Activated naive CD8-positive, alpha-beta T cell treated with anti-CD3 and anti-CD28 coated beads, Interleukin-2, amount 10 ng/mL, durations not matched to agents 7 days and 5 days (primary cell): ENCODE results near the gene HTR3C. TPM values are rescaled to one million over a fixed set of nuclear protein-coding genes. Genes with fewer than 3 reads are reported as not detected.
"Not testable (repeated sequence)": the region's sequence is repeated elsewhere in the genome, so short reads cannot be mapped to it uniquely, and the experiment has no call there.

ENCODE experiments used
- ATAC-seq: fragments of 150-1000 bp; cut with Tn5 transposase; one replicate; pipeline ENCODE4 v1.10.0; 2021; ENCODE audit warnings: low read depth, moderate library complexity
- POLR2A ChIA-PET: fragments of 350-600 bp; sonication (Branson Sonifier 250); formaldehyde crosslinking; loops from one replicate; lab custom pipeline; 2021; ENCODE audit warnings: antibody characterized with exemption; lab: Charles Lee
- DNase-seq: peaks from one replicate; pipeline ENCODE4 v3.0.0; 2021
- H3K27ac Mint-ChIP-seq: one replicate; pipeline ENCODE4 v1.8.0; 2022; ENCODE audit warnings: mild to moderate bottlenecking, mixed read lengths
- H3K27me3 Mint-ChIP-seq: one replicate; pipeline ENCODE4 v1.8.0; 2022; ENCODE audit warnings: mild to moderate bottlenecking, moderate library complexity, mixed read lengths
- H3K36me3 Mint-ChIP-seq: one replicate; pipeline ENCODE4 v1.8.0; 2021; ENCODE audit warnings: mild to moderate bottlenecking, mixed read lengths
- H3K4me1 Mint-ChIP-seq: one replicate; pipeline ENCODE4 v1.8.0; 2021; ENCODE audit warnings: mixed read lengths
- H3K4me3 Mint-ChIP-seq: one replicate; pipeline ENCODE4 v1.8.0; 2022; ENCODE audit warnings: mild to moderate bottlenecking, moderate library complexity, mixed read lengths
- H3K9me3 Mint-ChIP-seq: one replicate; pipeline ENCODE4 v1.8.0; 2021; ENCODE audit warnings: mixed read lengths
- total RNA-seq, 2 experiments: library from RNA; stranded (reverse); gene quantifications; one replicate each; pipeline ENCODE4 v1.2.3, GENCODE V29; 2021

Gene HTR3C
- total RNA-seq, 2 experiments from 2014 or later = not detected

DNA sequence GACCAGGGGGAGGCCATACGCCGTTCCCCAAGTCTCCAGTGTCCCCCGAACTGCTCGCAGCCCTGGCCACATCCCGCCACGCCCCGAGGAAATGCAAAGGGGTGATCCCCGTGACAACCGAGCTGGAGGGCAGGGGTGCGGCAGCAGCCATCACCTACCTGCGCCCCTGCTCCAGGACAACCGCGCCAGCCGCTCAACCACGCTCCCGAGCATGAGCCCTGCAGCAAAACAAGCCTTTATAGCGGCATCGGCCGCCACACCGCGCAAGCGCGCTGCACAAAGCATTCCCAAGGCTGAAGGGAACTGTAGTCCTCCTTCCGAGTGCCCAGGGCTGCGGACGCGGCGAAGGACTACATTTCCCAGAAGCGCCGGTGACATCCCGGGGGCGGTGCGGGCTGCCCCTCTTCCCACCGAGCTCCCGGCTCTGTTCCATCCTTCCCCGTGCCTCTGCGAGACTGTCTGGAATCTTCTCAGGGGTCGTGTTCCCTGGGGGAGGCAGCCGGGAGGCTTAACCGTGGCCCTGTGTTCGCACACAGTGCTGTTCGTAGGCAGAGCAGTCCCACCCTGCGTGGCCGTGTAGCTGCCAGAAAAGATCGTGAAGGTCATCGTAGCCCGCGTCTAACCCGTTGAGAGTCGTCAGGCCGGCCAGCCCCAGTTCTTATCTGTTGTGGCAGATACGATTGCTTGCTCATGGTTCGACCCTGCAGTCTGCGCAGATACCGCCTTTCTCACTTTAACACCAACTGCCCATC lies 35.0 kb upstream of the HTR3C start, which contains the start of gene ABCC5:
Gene ABCC5, minus strand, starts transcription at position 213 of the 752 bp plus-strand sequence. CDS start 3,492 bp downstream, outside the sequence.
- no peaks in the 10 kb centered on the region for H3K36me3 Mint-ChIP-seq
- H3K27ac Mint-ChIP-seq = peak within 1 kb of the TSS; percentile 86
- peak; percentile 84 for DNase-seq
- H3K4me3 Mint-ChIP-seq = peak within 1 kb of the TSS; percentile 98
- H3K4me1 Mint-ChIP-seq = peaks cover 20% of the 10 kb centered on the region
- peaks cover 11% of the 10 kb centered on the region for H3K27me3 Mint-ChIP-seq
- peak; percentile 96 for ATAC-seq
- POLR2A ChIA-PET = interaction anchor here (1.0 kb wide), 1 partner anchor 12 kb away, joined by 3 read pairs; no protein-coding TSS in a partner anchor
- H3K9me3 Mint-ChIP-seq = no peaks in the 10 kb centered on the region

DNA sequence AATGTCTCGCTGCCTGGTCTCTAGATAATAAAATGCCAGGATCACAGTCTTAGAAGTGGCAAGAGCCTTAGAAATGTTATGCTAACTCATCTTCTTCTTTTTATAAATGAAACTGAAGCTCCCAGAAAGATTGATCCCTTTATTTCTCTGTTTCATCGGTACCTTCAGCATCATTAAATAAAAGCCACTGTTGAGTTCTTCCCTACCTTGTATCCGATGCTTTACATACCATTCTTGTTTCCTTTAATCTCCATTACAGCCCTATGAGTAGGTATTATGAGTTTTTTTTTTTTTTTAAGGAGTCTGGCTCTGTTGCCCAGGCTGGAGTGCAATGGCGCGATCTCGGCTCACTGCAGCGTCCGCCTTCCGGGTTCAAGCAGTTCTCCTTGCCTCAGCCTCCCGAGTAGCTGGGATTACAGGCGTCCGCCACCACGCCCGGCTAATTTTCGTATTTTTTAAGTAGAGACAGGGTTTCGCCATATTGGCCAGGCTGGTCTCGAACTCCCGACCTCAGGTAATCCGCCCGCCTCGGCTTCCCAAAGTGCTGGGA lies 34.3 kb upstream of the HTR3C start:
- POLR2A ChIA-PET = interaction anchor here (1.0 kb wide), 1 partner anchor 12 kb away, joined by 3 read pairs; no protein-coding TSS in a partner anchor
- H3K27ac Mint-ChIP-seq = peak overlapping the region; percentile 86
- H3K4me3 Mint-ChIP-seq = peak overlapping the region; percentile 98
- H3K36me3 Mint-ChIP-seq = no peaks in the 10 kb centered on the region
- DNase-seq (no peak), ATAC-seq (no peak)
- H3K9me3 Mint-ChIP-seq = no peaks in the 10 kb centered on the region
- H3K4me1 Mint-ChIP-seq = peaks cover 20% of the 10 kb centered on the region
- peaks cover 14% of the 10 kb centered on the region for H3K27me3 Mint-ChIP-seq

DNA sequence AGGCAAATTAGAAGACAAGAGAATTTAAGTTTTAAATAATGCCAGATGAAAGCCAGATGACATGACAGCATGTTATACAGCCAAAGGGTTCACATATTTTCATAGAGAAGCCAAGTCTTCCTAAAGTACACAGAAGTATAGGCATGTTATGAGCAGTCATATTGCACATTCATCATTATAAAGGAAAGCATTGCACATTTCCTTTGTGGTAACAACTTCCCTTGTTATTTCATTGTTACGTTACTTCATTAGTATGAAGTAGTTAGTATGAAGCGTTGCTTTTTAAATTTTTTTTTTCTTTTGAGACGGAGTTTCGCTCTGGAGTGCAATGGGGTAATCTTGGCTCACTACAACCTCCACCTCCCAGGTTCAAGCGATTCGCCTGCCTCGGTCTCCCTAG lies 30.5 kb upstream of the HTR3C start:
- ATAC-seq = no peak
- no peaks in the 10 kb centered on the region for H3K9me3 Mint-ChIP-seq
- H3K4me3 Mint-ChIP-seq = no peak overlapping the region
- H3K4me1 Mint-ChIP-seq = peaks cover 6% of the 10 kb centered on the region
- no peaks in the 10 kb centered on the region for H3K36me3 Mint-ChIP-seq
- no peak for DNase-seq
- no peak overlapping the region for H3K27ac Mint-ChIP-seq
- peaks cover 14% of the 10 kb centered on the region for H3K27me3 Mint-ChIP-seq
- POLR2A ChIA-PET = no interaction called here

DNA sequence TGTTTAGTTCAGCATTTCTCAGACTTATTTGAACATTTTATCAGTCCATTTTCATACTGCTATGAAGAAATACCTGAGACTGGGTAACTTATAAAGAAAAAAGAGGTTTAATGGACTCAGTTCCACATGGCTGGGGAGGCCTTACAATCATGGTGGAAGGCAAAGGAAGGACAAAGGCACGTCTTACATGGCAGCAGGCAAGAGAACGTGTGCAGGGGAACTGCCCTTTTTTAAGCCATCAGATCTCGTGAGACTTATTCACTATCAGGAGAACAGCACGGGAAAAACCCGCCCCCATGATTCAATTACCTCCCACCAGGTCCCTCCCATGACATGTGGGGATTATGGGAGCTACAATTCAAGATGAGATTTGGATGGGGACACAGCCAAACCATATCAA lies 27.6 kb upstream of the HTR3C start:
- ATAC-seq, POLR2A ChIA-PET, H3K9me3 Mint-ChIP-seq, H3K27ac Mint-ChIP-seq, H3K4me1 Mint-ChIP-seq, DNase-seq, H3K36me3 Mint-ChIP-seq, H3K4me3 Mint-ChIP-seq: not testable (repeated sequence)
- peaks cover 12% of the 10 kb centered on the region for H3K27me3 Mint-ChIP-seq

DNA sequence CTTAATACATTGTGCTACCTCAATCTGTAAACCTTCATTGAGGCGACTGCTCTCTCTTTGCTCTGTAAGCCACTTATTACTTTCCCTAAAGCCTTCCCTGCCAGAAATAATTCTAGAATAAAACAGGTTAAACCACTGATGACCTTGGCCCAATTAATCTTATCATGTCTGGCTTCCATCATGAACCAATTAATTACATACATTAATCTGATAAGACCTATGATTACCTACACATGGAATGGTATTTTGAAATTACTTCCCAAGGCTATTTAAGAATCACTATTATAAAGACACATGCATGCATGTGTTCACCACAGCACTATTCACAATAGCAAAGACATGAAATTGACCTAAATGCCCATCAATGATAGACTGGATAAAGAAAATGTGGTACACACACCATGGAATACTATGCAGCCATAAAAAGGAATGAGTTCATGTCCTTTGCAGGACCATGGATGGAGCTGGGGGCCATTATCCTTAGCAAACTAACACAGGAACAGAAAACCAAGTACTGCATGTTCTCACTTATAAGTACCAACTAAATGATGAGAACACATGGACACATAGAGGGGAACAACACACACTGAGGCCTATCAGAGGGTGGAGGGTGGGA lies 24.5 kb upstream of the HTR3C start:
- ATAC-seq, H3K4me3 Mint-ChIP-seq, H3K27ac Mint-ChIP-seq, H3K27me3 Mint-ChIP-seq, H3K9me3 Mint-ChIP-seq, POLR2A ChIA-PET, H3K36me3 Mint-ChIP-seq, H3K4me1 Mint-ChIP-seq, DNase-seq: not testable (repeated sequence)

DNA sequence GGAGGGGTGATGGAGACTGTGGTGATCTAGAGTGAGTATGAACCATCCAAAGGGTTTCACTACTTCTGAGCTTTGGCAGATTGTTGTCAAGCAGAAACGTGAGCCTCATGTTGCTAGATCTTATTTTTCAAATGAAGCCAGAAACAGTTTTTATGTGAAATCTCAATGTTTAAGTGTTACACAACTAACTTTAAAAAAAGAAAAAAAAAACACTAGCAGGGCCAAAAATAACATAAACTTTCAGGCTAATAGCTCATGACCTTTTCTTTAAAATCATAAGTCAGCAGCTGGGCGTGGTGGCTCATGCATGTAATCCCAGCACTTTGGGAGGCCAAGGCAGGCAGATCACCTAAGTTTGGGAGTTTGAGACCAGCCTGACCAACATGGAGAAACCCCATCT lies 23.4 kb upstream of the HTR3C start:
- no peak overlapping the region for H3K4me3 Mint-ChIP-seq
- no peak overlapping the region for H3K27ac Mint-ChIP-seq
- peaks cover 7% of the 10 kb centered on the region for H3K27me3 Mint-ChIP-seq
- H3K36me3 Mint-ChIP-seq = no peaks in the 10 kb centered on the region
- POLR2A ChIA-PET = interaction anchor here (0.7 kb wide), 1 partner anchor 120 kb away, joined by 3 read pairs; no protein-coding TSS in a partner anchor
- no peak for DNase-seq
- no peaks in the 10 kb centered on the region for H3K4me1 Mint-ChIP-seq
- no peaks in the 10 kb centered on the region for H3K9me3 Mint-ChIP-seq
- ATAC-seq = no peak

DNA sequence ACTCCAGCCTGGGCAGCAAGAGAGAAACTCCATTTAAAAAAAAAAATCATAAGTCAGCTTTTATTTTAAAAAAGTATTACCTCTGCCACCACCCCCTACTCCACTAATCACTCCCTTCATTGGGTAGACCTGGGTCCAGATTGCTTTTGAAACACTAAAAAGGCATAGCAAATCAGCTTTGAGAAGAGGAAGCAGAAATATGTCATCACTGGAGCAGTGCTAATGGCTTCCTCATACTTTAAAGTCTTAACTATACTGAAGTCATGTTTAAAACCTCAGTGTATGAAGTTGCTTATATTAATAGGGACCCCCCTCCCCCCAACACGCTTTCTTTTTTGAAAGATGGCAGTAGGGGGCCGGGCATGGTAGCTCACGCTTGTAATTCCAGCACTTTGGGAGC lies 22.3 kb upstream of the HTR3C start:
- no peaks in the 10 kb centered on the region for H3K4me1 Mint-ChIP-seq
- POLR2A ChIA-PET = no interaction called here
- ATAC-seq (no peak), DNase-seq (no peak)
- H3K36me3 Mint-ChIP-seq = no peaks in the 10 kb centered on the region
- no peak overlapping the region for H3K27ac Mint-ChIP-seq
- peaks cover 7% of the 10 kb centered on the region for H3K27me3 Mint-ChIP-seq
- H3K9me3 Mint-ChIP-seq = no peaks in the 10 kb centered on the region
- H3K4me3 Mint-ChIP-seq = no peak overlapping the region

DNA sequence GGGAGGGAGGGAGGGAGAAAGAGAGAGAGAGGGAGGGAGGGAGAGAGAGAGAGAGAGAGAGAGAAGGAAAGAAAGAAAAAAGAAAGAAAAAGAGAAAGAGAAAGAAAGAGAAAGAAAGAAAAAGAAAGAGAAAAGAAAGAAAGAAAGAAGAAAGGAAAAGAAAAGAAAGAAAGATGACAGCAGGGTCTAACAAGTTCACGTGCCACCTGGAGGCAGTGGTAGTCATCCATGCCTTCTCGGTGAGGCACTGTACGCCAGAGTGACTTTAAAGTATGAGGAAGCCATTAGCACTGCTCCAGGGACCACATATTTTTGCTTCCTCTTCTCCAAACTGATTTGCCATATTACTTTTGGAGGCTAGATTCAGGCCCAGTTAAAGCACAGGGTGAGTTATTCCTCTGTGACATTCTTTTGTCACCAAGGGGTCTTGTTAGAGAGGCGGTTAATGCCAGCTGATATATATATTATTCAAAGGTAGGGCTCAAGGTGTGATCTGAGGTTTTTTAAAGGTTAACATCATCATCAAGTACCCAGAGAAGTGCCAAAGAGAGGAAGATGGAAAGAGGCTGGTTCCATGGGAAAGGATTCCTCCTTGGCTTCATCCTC lies 21.6 kb upstream of the HTR3C start, which contains the start of gene HTR3D:
Gene HTR3D, plus strand, starts transcription at position 556 of the 606 bp plus-strand sequence. Its CDS starts 0 bp downstream, at position 556.
- Mint-ChIP-seq H3K36me3 (no peaks in the 10 kb centered on the region), H3K4me3 (no peak within 1 kb of the TSS), H3K9me3 (no peaks in the 10 kb centered on the region), H3K4me1 (no peaks in the 10 kb centered on the region), H3K27ac (no peak within 1 kb of the TSS), H3K27me3 (peaks cover 7% of the 10 kb centered on the region)
- no peak for ATAC-seq
- no peak for DNase-seq
- POLR2A ChIA-PET = no interaction called here

DNA sequence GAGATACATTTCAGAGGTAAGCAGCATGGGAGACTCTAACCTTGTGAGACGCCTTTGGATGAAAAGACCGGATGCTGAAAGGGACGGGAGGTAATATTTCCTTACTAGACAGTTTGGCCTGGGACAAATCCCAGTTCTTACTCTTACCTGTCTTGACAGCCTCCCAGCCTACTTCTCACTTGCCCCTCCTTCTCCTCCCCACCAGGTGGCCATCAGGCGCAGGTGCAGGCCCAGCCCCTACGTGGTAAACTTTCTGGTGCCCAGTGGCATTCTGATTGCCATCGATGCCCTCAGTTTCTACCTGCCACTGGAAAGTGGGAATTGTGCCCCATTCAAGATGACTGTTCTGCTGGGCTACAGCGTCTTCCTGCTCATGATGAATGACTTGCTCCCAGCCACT lies 15.0 kb upstream of the HTR3C start:
- Mint-ChIP-seq H3K4me3 (no peak overlapping the region), H3K9me3 (no peaks in the 10 kb centered on the region), H3K27ac (no peak overlapping the region), H3K36me3 (no peaks in the 10 kb centered on the region), H3K4me1 (no peaks in the 10 kb centered on the region), H3K27me3 (peaks cover 6% of the 10 kb centered on the region)
- no peak for ATAC-seq
- POLR2A ChIA-PET = no interaction called here
- DNase-seq = no peak

DNA sequence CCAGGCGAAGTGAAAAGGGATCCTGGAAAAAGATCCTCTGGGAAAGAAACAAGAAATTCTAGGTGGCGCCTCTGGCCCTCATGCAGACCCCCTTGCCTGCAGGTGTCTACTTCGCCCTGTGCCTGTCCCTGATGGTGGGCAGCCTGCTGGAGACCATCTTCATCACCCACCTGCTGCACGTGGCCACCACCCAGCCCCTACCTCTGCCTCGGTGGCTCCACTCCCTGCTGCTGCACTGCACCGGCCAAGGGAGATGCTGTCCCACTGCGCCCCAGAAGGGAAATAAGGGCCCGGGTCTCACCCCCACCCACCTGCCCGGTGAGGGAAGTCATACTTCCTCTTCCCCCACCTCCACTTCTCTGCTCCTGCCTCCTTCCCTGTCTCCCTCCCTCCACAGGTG lies 14.5 kb upstream of the HTR3C start:
- H3K4me3 Mint-ChIP-seq, H3K27me3 Mint-ChIP-seq, H3K36me3 Mint-ChIP-seq, H3K4me1 Mint-ChIP-seq, DNase-seq, POLR2A ChIA-PET, H3K27ac Mint-ChIP-seq, H3K9me3 Mint-ChIP-seq, ATAC-seq: not testable (repeated sequence)

DNA sequence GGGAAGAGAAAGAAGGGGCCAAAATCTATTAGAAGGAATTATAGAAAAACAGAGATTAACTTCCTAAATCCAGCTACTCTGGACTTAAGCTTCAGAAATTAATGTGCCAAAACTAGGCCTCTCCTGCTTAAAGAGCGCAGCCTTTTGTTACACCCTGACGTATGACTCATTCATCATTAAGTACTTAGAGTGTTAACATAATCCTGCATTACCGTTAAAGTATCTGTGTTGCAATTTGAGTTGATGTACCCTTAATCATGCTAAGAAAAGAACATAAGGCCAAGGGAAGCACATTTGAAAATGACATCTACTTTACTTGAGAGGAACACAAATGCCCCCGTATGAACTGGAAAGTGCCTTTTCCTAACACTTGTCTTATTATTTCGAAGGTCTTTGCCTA lies 13.4 kb upstream of the HTR3C start:
- DNase-seq = no peak
- no peak for ATAC-seq
- Mint-ChIP-seq H3K36me3 (no peaks in the 10 kb centered on the region), H3K4me1 (no peaks in the 10 kb centered on the region), H3K4me3 (no peak overlapping the region), H3K9me3 (no peaks in the 10 kb centered on the region), H3K27ac (no peak overlapping the region), H3K27me3 (peaks cover 3% of the 10 kb centered on the region)
- POLR2A ChIA-PET = no interaction called here

DNA sequence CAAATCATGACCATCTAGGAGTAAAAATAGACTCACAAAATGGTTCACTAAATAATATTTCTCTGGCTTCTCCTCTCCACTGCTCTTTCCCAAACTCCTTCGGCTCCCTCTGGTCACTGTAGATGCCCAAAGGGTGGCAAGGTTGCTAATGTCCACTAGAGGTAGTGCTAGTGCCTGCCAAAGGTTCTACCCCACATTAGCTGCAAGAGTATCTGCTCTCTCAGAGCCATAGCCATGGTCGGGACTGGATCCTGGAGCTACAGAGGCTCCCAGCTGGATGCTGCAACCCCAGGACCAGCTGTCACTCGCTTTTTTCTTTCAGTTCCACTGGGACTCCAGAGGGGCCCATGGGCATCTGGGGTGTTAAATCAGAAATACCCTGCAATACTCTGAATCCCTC lies 12.8 kb upstream of the HTR3C start:
- Mint-ChIP-seq H3K36me3 (no peaks in the 10 kb centered on the region), H3K27ac (no peak overlapping the region), H3K9me3 (no peaks in the 10 kb centered on the region), H3K4me1 (no peaks in the 10 kb centered on the region), H3K4me3 (no peak overlapping the region), H3K27me3 (peaks cover 3% of the 10 kb centered on the region)
- DNase-seq (no peak), ATAC-seq (no peak)
- POLR2A ChIA-PET = no interaction called here

DNA sequence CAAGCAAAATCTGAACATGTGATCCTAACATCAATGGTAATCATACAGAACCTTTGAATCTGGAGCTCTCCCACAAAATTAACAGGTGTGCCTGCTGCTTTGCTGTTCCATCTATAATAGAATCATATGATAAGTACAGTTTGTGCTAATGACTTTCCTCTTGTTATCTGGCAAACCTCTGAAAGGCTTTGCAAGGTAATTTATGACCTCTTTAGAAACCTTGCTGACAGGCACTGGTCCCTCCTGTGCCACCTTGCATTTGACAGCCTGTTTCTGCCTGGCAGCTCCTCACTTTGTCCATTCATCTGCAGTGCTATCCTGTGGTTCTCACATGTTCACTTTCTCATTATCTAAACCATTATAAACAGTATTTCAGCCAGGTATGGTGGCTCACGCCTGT lies 10.2 kb upstream of the HTR3C start:
- POLR2A ChIA-PET = no interaction called here
- Mint-ChIP-seq H3K27me3 (peaks cover 3% of the 10 kb centered on the region), H3K27ac (no peak overlapping the region), H3K4me1 (no peaks in the 10 kb centered on the region), H3K4me3 (no peak overlapping the region), H3K9me3 (no peaks in the 10 kb centered on the region), H3K36me3 (no peaks in the 10 kb centered on the region)
- DNase-seq (no peak), ATAC-seq (no peak)
